Stimulated activated CD8-positive, alpha-beta memory T cell treated with anti-CD3 and anti-CD28 coated beads, Interleukin-2, amount 100 ng/mL, for 48 hours (primary cell): ENCODE measurements around the gene C20orf141.
"Not testable (repeated sequence)": the region's sequence is repeated elsewhere in the genome, so short reads cannot be mapped to it uniquely, and the experiment has no call there.

Source experiments
- DNase-seq, 2 donors: peaks; one replicate each; pipeline ENCODE4 v3.0.0-alpha.2; 2020; ENCODE audit warnings: low read depth in 2 of 2

The C20orf141 gene

GRCh38 chr20:2814587-2815051 is at the start of gene C20orf141:
C20orf141 (plus strand) TSS chr20:2814987; CDS start chr20:2815185, 198 bp downstream.
- DNase-seq = no peak

- no peak for DNase-seq
Measured at GRCh38 chr20:2767768-2768631, 46.8 kb upstream of the C20orf141 start.

- DNase-seq = no peak
Measured at GRCh38 chr20:2768632-2769015, 46.2 kb upstream of the C20orf141 start.

GRCh38 chr20:2770091-2770490 is 44.7 kb upstream of the C20orf141 start:
- DNase-seq = not testable (repeated sequence)

- DNase-seq = no peak
Measured at GRCh38 chr20:2771631-2772080, 43.1 kb upstream of the C20orf141 start.

- no peak for DNase-seq
Measured at GRCh38 chr20:2773812-2774211, 41.0 kb upstream of the C20orf141 start.

- no peak for DNase-seq
Measured at GRCh38 chr20:2775139-2775538, 39.6 kb upstream of the C20orf141 start.

- no peak for DNase-seq
Measured at GRCh38 chr20:2778602-2779321, 36.0 kb upstream of the C20orf141 start.

- no peak for DNase-seq
Measured at GRCh38 chr20:2780948-2781347, 33.8 kb upstream of the C20orf141 start.

GRCh38 chr20:2783908-2784566 is 30.8 kb upstream of the C20orf141 start:
- DNase-seq = no peak

GRCh38 chr20:2793471-2793870 is 21.3 kb upstream of the C20orf141 start:
- no peak for DNase-seq

GRCh38 chr20:2794202-2794748 is 20.5 kb upstream of the C20orf141 start:
- DNase-seq = no peak

- no peak for DNase-seq
Measured at GRCh38 chr20:2794866-2795447, 19.8 kb upstream of the C20orf141 start.

GRCh38 chr20:2795451-2795850 is 19.3 kb upstream of the C20orf141 start:
- DNase-seq = no peak

GRCh38 chr20:2796011-2796660 is 18.7 kb upstream of the C20orf141 start:
- DNase-seq = no peak

GRCh38 chr20:2797136-2797983 is 17.4 kb upstream of the C20orf141 start:
- no peak for DNase-seq

- no peak for DNase-seq
Measured at GRCh38 chr20:2798095-2798805, 16.5 kb upstream of the C20orf141 start.

- no peak for DNase-seq
Measured at GRCh38 chr20:2798814-2799213, 16.0 kb upstream of the C20orf141 start.

- no peak for DNase-seq
Measured at GRCh38 chr20:2799271-2799670, 15.5 kb upstream of the C20orf141 start.
